Tibial nerve (tissue), 4 donors: ENCODE measurements around the gene ZBTB17.

ENCODE experiments used
- CTCF ChIP-seq, 5 experiments: fragments of 200-600 bp in 3 of 5; fragments of 450-650 bp in 2 of 5; sonication (generic) in 3 of 5; IDR thresholded peaks; one replicate each; pipeline ENCODE4 v1.5.1; 2016 to 2019; ENCODE audit warnings: antibody characterized with exemption in 5 of 5, mild to moderate bottlenecking in 3 of 5, moderate library complexity in 2 of 5
- EP300 ChIP-seq, 2 donors: sonication (generic); formaldehyde crosslinking; IDR thresholded peaks; one replicate each; pipeline ENCODE4 v1.6.1; 2017; ENCODE audit warnings: antibody characterized with exemption in 2 of 2, mild to moderate bottlenecking in 1 of 2
- POLR2A ChIP-seq, 2 donors: fragments of 450-650 bp; IDR thresholded peaks; one replicate each; pipeline ENCODE4 v1.6.1; 2017; ENCODE audit warnings: antibody characterized with exemption in 2 of 2, mild to moderate bottlenecking in 2 of 2, moderate library complexity in 2 of 2

DNA sequence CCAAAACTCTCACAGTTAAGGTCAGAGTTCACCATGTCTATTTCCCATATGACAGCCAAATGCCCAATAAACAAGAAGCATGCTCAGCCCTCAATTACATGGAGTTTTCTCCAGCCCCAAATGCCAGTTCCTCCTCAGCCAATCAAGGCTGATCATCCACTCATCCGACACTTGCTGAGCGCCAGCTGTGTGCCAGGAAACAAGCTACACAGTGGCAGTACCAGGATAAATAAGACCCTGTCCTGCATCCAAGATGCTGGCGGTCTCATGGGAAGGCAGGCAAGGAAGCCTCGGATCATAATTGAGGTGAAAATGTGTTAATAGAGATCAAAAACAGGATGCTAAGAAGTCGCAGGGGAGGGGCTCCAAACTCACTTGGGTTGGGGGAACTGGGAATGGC, 7.7 kb downstream of the ZBTB17 start:
- TF ChIP-seq CTCF (IDR thresholded peaks at IDR 0.05) = no peak
- no peak for TF ChIP-seq POLR2A (IDR thresholded peaks at IDR 0.05)
- no peak for TF ChIP-seq EP300 (IDR thresholded peaks at IDR 0.05)
